Gastrocnemius medialis (tissue), 4 donors: Measurements from ENCODE around the gene PPIE.
"Not testable (repeated sequence)": the region's sequence is repeated elsewhere in the genome, so short reads cannot be mapped to it uniquely, and the experiment has no call there.

Experiments used
- POLR2A ChIP-seq, 2 donors: fragments of 450-650 bp; IDR thresholded peaks; one replicate each; pipeline ENCODE4 v1.6.1; 2017; ENCODE audit warnings: antibody characterized with exemption in 2 of 2, mild to moderate bottlenecking in 2 of 2, moderate library complexity in 2 of 2
- TF ChIP-seq, protein P1 (sequence below), 5 experiments: fragments of 450-650 bp in 3 of 5; fragments of 200-600 bp in 2 of 5; sonication (generic) in 2 of 5; IDR thresholded peaks in 4 of 5; conservative IDR thresholded peaks in 1 of 5; 1 replicate in 4 of 5; 2 replicates in 1 of 5; pipeline ENCODE4 v1.5.1; 2016 to 2019; ENCODE audit warnings: antibody characterized with exemption in 5 of 5, mild to moderate bottlenecking in 3 of 5, moderate library complexity in 3 of 5

DNA sequence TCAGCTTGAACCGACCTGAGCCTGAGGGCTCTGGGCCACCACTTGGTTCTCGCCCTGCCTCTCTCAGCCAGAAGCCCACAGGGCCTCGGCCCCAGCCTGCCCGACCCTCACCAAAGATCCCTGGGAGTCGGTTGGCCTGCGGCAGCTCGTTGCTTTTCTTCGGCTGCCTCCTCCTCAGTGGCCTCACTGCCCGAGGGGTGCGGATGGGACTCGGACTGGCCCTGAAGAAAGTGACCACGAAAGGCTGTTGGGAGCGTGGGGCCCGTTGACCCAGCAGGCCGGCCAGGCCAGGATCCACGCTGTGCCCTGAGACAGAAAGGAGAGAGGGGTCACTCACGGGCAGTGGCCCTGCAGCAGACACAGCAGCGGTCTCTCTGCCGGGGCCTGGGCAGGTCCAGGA, 25.8 kb downstream of the PPIE start:
- not testable (repeated sequence) for TF ChIP-seq POLR2A (IDR thresholded peaks at IDR 0.05)
- TF ChIP-seq, protein P1, sequence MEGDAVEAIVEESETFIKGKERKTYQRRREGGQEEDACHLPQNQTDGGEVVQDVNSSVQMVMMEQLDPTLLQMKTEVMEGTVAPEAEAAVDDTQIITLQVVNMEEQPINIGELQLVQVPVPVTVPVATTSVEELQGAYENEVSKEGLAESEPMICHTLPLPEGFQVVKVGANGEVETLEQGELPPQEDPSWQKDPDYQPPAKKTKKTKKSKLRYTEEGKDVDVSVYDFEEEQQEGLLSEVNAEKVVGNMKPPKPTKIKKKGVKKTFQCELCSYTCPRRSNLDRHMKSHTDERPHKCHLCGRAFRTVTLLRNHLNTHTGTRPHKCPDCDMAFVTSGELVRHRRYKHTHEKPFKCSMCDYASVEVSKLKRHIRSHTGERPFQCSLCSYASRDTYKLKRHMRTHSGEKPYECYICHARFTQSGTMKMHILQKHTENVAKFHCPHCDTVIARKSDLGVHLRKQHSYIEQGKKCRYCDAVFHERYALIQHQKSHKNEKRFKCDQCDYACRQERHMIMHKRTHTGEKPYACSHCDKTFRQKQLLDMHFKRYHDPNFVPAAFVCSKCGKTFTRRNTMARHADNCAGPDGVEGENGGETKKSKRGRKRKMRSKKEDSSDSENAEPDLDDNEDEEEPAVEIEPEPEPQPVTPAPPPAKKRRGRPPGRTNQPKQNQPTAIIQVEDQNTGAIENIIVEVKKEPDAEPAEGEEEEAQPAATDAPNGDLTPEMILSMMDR (IDR thresholded peaks at IDR 0.05 in 4 of 5, conservative IDR thresholded peaks at IDR 0.05 in 1 of 5) = not testable (repeated sequence)
